ENCODE data around the gene ENDOU.

DNA sequence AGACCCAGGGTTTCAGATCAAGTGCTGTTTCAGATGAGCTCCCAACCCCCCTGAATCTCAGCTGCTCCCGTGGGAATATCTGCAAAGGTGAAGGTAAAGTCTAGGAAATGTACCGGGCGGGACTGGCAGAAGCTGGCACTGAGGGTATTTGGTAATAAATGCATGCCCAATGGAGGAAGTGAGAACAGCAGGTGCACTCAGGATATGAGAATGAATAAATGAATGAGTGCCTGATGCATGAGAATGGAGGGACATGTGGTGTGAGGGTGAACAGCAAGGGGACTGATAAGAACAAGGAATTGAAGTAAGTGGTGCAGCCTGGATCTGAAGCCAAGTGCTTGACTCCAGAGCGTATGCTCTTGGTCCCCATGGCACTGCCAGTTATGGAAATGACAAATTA is 21.8 kb upstream of the ENDOU start:
- TF ChIP-seq, protein P1, sequence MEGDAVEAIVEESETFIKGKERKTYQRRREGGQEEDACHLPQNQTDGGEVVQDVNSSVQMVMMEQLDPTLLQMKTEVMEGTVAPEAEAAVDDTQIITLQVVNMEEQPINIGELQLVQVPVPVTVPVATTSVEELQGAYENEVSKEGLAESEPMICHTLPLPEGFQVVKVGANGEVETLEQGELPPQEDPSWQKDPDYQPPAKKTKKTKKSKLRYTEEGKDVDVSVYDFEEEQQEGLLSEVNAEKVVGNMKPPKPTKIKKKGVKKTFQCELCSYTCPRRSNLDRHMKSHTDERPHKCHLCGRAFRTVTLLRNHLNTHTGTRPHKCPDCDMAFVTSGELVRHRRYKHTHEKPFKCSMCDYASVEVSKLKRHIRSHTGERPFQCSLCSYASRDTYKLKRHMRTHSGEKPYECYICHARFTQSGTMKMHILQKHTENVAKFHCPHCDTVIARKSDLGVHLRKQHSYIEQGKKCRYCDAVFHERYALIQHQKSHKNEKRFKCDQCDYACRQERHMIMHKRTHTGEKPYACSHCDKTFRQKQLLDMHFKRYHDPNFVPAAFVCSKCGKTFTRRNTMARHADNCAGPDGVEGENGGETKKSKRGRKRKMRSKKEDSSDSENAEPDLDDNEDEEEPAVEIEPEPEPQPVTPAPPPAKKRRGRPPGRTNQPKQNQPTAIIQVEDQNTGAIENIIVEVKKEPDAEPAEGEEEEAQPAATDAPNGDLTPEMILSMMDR (IDR thresholded peaks at IDR 0.05; ENCODE audit: extremely low read depth in 1 of 2, insufficient read depth in 1 of 2, low read depth in 1 of 2, low read length in 2 of 2), result no peak
- TF ChIP-seq POLR2AphosphoS5 (IDR thresholded peaks at IDR 0.05; ENCODE audit: insufficient read depth, low read depth, low read length), result no peak
- no peak for TF ChIP-seq GATA2 (IDR thresholded peaks at IDR 0.05; ENCODE audit: insufficient read depth, insufficient read length, low read depth, low read length)
- TF ChIP-seq EZH2 (IDR thresholded peaks at IDR 0.05; ENCODE audit: borderline replicate concordance, low read depth, low read length, severe bottlenecking), result no peak
- TF ChIP-seq POLR2A (IDR thresholded peaks at IDR 0.05; ENCODE audit: low read depth, low read length), result no peak

All from endothelial cell of umbilical vein (primary cell).